Thyroid gland (tissue), 4 donors: ENCODE results near the gene TPK1. TPM values are rescaled to one million over a fixed set of nuclear protein-coding genes. Genes with fewer than 3 reads are reported as not detected.

ENCODE experiments used
- DNase-seq, 2 donors: peaks; one replicate each; pipeline ENCODE4 v3.0.0-alpha.2; 2019
- H3K27ac ChIP-seq, 3 donors: fragments of 200-600 bp; sonication (generic); 1 replicate in 2 of 3; 2 replicates in 1 of 3; pipeline ENCODE4 v1.5.1; 2016 to 2019; ENCODE audit warnings: mild to moderate bottlenecking in 1 of 3, moderate library complexity in 1 of 3
- H3K27me3 ChIP-seq: fragments of 200-600 bp; sonication (generic); one replicate; pipeline ENCODE4 v1.5.1; 2019
- H3K36me3 ChIP-seq, 2 donors: fragments of 200-600 bp; sonication (generic); one replicate each; pipeline ENCODE4 v1.5.1; 2016 to 2019
- H3K4me1 ChIP-seq, 2 donors: fragments of 200-600 bp; sonication (generic); one replicate each; pipeline ENCODE4 v1.5.1; 2017 to 2019
- H3K4me3 ChIP-seq, 3 donors: fragments of 200-600 bp; sonication (generic); replicated peaks in 1 of 3; 1 replicate in 2 of 3; 2 replicates in 1 of 3; pipeline ENCODE4 v1.5.1; 2016; ENCODE audit warnings: mild to moderate bottlenecking in 1 of 3
- H3K9me3 ChIP-seq: fragments of 200-600 bp; sonication (generic); one replicate; pipeline ENCODE4 v1.5.1; 2017
- CTCF ChIP-seq, 6 experiments: fragments of 200-600 bp in 3 of 6; fragments of 450-650 bp in 3 of 6; sonication (generic) in 3 of 6; IDR thresholded peaks; one replicate each; pipeline ENCODE4 v1.5.1; 2016 to 2019; ENCODE audit warnings: antibody characterized with exemption in 6 of 6, mild to moderate bottlenecking in 2 of 6, inconsistent platforms in 1 of 6, moderate library complexity in 1 of 6
- POLR2A ChIP-seq, 2 donors: fragments of 450-650 bp; IDR thresholded peaks; one replicate each; pipeline ENCODE4 v1.6.1; 2017; ENCODE audit warnings: antibody characterized with exemption in 2 of 2, mild to moderate bottlenecking in 2 of 2, moderate library complexity in 1 of 2
- WGBS, 2 donors: methylation state at CpG; one replicate each; pipeline ENCODE4 v1.1.5; 2017; 5-methylcytosine and 5-hydroxymethylcytosine counted together
- intact Hi-C: fragments of 100-400 bp; cut with DNase I; formaldehyde crosslinking; loops from one replicate; pipeline ENCODE4 v1.15.1; 2023
- total RNA-seq, 4 donors: library from RNA; depleted of rRNA; stranded (reverse); fragments of >200 nt; gene quantifications; one replicate each; pipeline ENCODE4 v1.2.3, GENCODE V29; 2016

TPK1 gene
- total RNA-seq, 4 donors from 2014 or later = 2.6 to 10.4 (median 6.2) TPM

GRCh38 chr7:144531181-144531580 is 304.7 kb downstream of the TPK1 start:
- Histone ChIP-seq H3K9me3 (no peaks in the 10 kb centered on the region), H3K27ac (no peak overlapping the region), H3K4me3 (no peak overlapping the region), H3K4me1 (peaks cover 0 to 6% of the 10 kb centered on the region in 2 donors), H3K36me3 (no peaks in the 10 kb centered on the region), H3K27me3 (no peaks in the 10 kb centered on the region)
- TF ChIP-seq CTCF (IDR thresholded peaks at IDR 0.05) (no peak), POLR2A (IDR thresholded peaks at IDR 0.05) (no peak)
- intact Hi-C loops = no loop called here
- no peak for DNase-seq

GRCh38 chr7:144529269-144529926 is 306.5 kb downstream of the TPK1 start:
- H3K4me3 ChIP-seq = no peak overlapping the region
- H3K36me3 ChIP-seq = no peaks in the 10 kb centered on the region
- no peaks in the 10 kb centered on the region for H3K9me3 ChIP-seq
- no peak for TF ChIP-seq CTCF (IDR thresholded peaks at IDR 0.05)
- TF ChIP-seq POLR2A (IDR thresholded peaks at IDR 0.05) = no peak
- no peaks in the 10 kb centered on the region for H3K27me3 ChIP-seq
- DNase-seq = no peak
- peaks cover 0 to 6% of the 10 kb centered on the region in 2 donors for H3K4me1 ChIP-seq
- WGBS, 2 donors = 39 to 44% methylated on average over 3 of the region's 3 CpGs
- intact Hi-C loops = no loop called here
- no peak overlapping the region for H3K27ac ChIP-seq

DNA sequence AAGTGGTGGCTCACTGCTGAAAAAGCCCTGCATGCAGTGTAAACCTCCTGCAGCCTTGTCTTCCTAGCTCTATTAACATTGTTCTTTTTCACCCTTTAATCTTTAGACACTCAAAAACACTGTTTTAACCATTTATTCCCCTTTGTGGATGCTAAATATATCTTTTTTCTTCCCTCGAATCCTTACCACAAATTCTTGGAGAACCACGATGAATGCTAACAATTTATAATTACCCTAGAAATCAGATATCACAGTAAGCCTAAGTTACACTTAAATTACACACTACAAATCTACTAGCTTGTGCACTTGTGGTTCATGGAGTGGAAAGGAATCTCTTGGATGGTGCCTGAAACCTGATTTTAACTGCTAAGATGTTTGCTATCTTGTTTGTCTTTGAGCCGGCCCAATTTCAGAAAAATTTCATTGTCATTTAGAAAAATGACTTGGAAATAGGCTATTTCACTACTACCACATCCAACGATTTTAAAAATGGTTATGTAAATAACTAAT is 307.3 kb downstream of the TPK1 start:
- peaks cover 0 to 6% of the 10 kb centered on the region in 2 donors for H3K4me1 ChIP-seq
- 41 to 53% methylated on average over 4 of the region's 4 CpGs for WGBS, 2 donors
- no peak overlapping the region for H3K4me3 ChIP-seq
- intact Hi-C loops = no loop called here
- H3K36me3 ChIP-seq = no peaks in the 10 kb centered on the region
- no peaks in the 10 kb centered on the region for H3K9me3 ChIP-seq
- no peaks in the 10 kb centered on the region for H3K27me3 ChIP-seq
- H3K27ac ChIP-seq = no peak overlapping the region
- TF ChIP-seq POLR2A (IDR thresholded peaks at IDR 0.05) (no peak), CTCF (IDR thresholded peaks at IDR 0.05) (no peak)
- no peak for DNase-seq

DNA sequence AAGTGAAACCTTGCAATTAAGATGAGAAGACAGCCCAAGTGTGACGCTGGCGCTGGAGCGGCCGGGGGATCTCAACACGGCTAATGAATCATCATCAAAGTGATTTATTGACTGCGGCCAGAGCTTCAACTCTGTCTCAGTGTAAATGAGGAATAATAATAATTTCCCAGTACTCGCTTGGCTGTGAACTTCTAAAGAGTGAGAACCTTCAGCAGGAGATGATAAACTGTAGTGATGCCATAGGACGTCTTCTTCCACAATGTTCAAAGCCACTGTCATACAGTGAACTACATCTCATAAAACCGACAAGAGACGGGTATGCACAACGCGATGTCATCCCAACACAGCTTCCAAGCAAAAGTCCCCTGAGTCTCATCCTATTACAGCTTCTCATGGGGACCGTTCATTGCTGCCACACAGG is 308.8 kb downstream of the TPK1 start:
- no peaks in the 10 kb centered on the region for H3K36me3 ChIP-seq
- TF ChIP-seq POLR2A (IDR thresholded peaks at IDR 0.05) (no peak), CTCF (IDR thresholded peaks at IDR 0.05) (no peak)
- 80 to 90% methylated on average over 13 of the region's 13 CpGs for WGBS, 2 donors

GRCh38 chr7:144525956-144526355 is 309.9 kb downstream of the TPK1 start:
- Histone ChIP-seq H3K27ac (no peak overlapping the region), H3K4me1 (peaks cover 0 to 6% of the 10 kb centered on the region in 2 donors), H3K36me3 (no peaks in the 10 kb centered on the region), H3K4me3 (no peak overlapping the region), H3K9me3 (no peaks in the 10 kb centered on the region), H3K27me3 (no peaks in the 10 kb centered on the region)
- 72 to 74% methylated on average over 1 of the region's 1 CpG for WGBS, 2 donors
- no peak for DNase-seq
- TF ChIP-seq POLR2A (IDR thresholded peaks at IDR 0.05) (no peak), CTCF (IDR thresholded peaks at IDR 0.05) (no peak)
- intact Hi-C loops = no loop called here

More for the DNA sequence above, 308.8 kb downstream of the TPK1 start:
- Histone ChIP-seq H3K27me3 (no peaks in the 10 kb centered on the region), H3K4me3 (no peak overlapping the region), H3K4me1 (peaks cover 0 to 6% of the 10 kb centered on the region in 2 donors), H3K9me3 (no peaks in the 10 kb centered on the region), H3K27ac (no peak overlapping the region)
- intact Hi-C loops = no loop called here
- no peak for DNase-seq
